NB4 (cell line): ENCODE results near the gene MYLK2.

Experiments used
- POLR2A ChIP-seq: IDR thresholded peaks from 2 replicates; pipeline ENCODE4 v1.6.1; 2011; ENCODE audit warnings: mild to moderate bottlenecking; ENCODE audit not compliant: insufficient read length; ENCODE audit errors: extremely low read depth
- TF ChIP-seq, protein P1 (sequence below): IDR thresholded peaks from one replicate; pipeline ENCODE4 v1.5.1; 2012; ENCODE audit warnings: low read depth, low read length

DNA sequence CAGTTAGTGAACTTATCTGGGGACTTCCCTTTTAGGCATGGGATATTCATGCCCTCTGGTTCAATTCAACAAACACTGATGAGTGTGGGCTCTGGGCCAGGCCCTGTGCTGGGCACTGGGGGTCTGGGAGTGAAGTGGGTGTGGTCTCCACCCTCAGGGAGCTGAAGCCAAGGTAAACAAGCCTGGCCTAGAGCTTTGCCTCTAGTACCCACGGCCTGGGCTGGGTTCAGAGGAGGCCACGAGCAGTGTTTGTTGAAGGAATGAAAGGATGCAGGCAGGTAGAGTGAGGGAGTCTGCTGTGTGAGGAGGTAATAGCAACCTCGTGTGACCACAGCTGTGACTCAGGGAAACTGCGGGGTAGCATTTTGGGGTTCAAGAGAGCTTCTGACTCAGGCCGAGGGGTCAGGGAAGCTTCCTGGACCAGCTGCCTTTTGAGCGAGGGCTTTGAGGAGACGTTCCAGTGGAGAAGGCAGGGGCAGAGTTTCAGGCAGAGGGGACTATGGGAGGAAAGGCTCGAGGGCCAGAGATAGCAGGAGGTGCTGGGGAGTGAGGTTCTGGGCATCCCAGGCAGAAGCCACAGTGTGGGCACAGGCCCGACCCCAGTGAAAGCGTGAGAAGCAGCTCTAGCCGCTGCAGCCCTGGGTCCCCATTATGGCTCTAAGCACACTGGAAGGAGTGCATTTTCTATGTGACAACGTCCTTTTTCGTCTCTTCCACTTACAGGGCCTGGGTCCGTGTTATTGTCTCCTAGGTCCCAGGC lies 5.6 kb downstream of the MYLK2 start:
- no peak for TF ChIP-seq POLR2A
- TF ChIP-seq, protein P1, sequence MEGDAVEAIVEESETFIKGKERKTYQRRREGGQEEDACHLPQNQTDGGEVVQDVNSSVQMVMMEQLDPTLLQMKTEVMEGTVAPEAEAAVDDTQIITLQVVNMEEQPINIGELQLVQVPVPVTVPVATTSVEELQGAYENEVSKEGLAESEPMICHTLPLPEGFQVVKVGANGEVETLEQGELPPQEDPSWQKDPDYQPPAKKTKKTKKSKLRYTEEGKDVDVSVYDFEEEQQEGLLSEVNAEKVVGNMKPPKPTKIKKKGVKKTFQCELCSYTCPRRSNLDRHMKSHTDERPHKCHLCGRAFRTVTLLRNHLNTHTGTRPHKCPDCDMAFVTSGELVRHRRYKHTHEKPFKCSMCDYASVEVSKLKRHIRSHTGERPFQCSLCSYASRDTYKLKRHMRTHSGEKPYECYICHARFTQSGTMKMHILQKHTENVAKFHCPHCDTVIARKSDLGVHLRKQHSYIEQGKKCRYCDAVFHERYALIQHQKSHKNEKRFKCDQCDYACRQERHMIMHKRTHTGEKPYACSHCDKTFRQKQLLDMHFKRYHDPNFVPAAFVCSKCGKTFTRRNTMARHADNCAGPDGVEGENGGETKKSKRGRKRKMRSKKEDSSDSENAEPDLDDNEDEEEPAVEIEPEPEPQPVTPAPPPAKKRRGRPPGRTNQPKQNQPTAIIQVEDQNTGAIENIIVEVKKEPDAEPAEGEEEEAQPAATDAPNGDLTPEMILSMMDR: no peak
